Activated naive CD4-positive, alpha-beta T cell treated with anti-CD3 and anti-CD28 coated beads, Interleukin-2, amount 50 U/mL, for 16 hours (primary cell): ENCODE data around the gene PLCG1.

Experiments used
- DNase-seq: peaks from one replicate; pipeline ENCODE4 v3.0.0-alpha.2; 2020

PLCG1 gene

GRCh38 chr20:41143354-41143753 is 6.0 kb downstream of the PLCG1 start:
- DNase-seq: no peak

- DNase-seq: no peak
Observed at GRCh38 chr20:41145317-41145716, 8.0 kb downstream of the PLCG1 start.

DNA sequence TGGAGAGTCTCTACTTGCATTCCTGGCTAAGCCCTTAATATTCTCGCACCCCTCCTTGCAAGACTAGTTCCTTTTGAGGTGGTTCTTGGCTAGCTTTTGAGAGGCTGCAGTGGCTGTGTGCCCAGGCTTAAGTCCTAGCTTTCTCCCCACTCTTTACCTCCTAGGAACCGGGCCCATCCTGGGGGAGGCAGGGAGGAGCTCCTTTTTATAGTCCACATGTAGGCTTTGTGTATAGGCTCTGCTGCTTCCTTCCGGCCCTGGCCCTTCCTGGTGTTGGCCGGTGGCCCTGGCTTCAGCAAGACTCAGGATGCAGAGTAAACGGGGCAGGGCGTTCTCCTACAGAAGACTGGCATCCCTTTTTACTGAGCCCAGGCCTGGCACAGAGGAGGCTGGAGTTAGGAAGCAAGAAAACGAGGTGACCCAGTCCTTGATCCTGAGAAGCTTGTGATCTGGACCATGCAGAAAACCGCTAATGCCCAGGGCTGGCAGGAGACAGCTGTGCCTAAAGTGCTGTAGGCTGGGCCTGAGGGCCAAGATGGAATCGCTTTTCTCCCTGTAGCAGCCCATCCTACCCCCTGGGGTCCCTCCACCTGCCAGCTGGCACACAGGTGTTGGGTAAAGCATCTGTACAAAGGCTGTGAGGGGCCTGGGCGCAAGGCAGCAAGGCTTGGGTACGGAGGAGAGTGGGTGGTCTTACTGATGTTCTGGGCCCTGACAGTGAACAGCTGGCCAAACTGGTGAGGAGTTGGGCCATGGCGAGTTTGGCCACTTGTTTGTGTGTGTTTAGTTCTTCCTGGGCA is 8.7 kb downstream of the PLCG1 start:
- DNase-seq: no peak

- no peak for DNase-seq
Observed at GRCh38 chr20:41147767-41148191, 10.4 kb downstream of the PLCG1 start.

DNA sequence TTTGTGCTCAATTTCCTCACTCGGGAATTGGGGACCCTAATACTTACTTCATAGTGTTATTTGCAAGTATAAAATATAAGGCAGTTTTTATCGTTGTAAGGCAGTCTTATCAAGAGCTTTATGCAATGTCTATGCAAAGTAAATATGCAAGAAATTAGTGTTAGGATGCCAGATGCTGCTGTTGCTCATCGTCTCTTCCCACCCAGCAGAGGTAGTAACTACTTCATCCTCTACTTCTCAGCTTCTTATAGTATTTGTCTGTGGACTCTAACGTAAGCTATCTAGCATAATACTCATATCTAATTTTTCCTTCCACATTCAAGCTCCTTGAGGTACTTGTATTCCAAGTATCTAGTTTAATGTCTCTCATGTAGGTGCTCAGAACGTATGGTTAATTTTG is 11.6 kb downstream of the PLCG1 start:
- no peak for DNase-seq

DNA sequence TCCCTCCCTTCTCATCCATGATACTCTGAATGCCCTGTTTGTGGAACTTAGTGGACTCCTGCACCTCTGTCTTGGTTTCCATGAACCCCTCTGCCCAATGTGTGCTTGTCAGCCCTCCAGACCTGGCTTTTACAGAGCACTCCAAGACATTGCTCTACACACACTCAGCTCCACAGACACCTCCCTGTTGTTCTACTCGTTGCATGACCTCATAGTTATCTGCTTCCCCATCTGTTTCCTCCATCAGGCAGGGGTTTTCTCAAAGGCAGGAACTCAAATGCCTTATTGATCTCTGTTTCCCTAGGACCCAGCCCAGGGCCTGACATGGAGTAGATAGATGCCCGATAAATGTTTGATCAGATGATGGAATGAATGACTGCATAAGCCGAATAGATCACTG is 13.3 kb downstream of the PLCG1 start:
- DNase-seq: no peak

DNA sequence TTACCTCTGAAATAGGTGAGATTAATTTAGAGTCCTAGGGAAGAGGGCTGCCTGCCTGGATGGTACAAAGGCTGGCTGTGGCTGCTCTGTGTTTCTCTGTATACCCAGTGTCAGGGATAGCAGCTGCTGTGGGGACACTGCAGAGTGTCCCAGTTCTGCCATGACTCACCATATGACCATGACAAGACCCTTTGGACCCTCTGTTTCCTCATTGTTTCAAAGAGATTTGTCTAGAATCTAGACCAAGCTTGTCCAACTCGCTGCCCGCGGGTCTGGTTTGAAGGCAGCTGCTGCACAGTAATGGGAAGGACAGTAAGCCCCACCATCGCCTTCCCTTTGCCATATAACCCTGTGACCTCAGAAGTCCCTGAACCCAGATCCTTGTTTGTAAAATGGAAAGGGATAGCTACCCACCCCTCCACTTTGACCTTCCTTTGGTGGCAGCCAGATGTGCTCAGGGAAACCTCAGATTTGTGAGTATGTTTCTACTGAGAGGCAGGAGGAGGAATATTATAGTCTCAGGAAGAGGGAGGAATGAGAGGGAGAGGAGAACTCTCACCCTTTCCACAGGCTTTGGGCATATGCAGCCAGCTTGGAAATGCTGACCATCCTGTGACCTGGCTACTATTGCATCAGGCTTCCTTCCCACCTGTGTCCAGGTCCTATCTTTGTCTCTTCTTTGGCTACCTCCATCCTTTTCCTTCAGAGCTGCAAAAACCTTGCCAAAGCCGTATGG is 14.0 kb downstream of the PLCG1 start:
- no peak for DNase-seq

DNA sequence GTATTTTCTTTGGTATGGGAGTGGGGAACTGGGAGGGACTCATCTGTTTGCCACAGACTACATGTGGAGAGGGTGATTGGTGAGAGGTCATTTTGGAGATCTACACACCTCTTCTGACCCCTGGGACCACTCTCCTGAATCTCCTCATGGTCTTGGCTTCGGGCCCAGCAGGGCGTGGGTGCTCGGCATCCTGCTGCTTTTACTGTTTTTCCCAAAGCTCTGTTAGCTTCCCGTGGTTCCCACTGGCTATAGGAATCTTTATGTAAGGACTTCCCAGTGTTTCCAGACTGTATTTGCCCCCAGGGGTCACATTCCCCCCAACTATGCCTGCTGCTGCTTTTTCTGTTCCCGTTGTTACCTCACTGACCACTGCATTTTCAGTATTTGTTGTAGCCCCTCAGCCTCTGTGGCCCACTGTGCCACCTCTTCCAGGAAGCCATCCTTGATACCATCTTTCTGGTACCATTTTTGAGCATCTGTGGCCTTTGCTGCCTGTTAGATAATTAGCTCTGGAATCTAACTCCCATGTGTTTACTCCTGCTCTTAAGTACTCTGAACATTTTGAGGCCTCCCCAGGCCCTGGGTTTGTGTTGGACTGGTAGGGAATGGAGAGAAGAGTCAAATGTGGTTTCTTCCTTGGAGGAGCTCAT is 14.9 kb downstream of the PLCG1 start:
- DNase-seq: no peak

GRCh38 chr20:41154436-41155176 is 17.3 kb downstream of the PLCG1 start:
- no peak for DNase-seq

- no peak for DNase-seq
Observed at GRCh38 chr20:41155261-41155660, 17.9 kb downstream of the PLCG1 start.

DNA sequence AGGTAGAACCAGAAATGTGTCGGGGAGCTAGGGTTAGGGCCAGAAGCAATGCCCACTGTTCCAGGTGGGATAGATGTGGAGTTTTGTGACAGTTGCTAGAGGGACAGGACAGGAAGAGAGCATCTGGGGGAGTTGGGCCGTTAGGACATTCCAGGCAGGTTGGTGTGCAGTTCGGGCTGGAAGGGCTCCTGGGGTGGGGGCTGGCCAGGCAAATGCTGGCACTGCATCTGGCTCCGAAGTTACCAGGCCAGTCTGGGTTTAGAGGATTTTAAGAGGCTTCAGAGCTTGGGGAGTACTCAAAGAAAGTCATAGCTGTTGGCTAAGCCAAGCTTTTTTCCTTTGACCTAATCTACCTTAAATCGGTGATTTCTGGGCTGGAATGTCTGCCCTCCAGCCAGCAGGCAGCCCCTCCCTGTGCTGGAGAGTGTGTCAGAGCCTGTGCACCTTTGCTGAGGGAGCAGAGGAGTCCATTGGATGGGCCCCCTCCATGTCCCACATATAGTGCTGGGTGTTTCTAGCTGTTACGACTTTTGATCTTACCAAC is 20.8 kb downstream of the PLCG1 start:
- DNase-seq: no peak

- DNase-seq: no peak
Observed at GRCh38 chr20:41159547-41159946, 22.2 kb downstream of the PLCG1 start.

DNA sequence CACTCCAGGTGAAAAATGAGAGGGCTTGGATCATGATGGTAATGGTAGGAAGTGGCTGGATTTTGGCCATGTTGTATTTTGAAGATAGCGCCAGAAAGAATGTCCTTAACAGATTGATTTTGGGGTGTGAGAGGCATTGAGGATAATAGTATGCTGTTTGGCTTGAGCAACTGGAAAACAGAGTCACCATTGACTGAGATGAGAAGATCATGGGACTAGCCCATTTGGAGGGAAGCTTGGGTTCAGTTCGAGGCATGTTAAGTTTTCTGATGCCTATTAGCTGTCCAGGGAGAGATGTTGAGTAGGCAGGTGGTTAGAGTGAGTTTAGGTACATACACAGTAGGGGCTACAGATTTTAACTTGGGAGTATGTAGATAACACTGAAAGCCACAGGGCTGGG is 23.3 kb downstream of the PLCG1 start:
- DNase-seq: no peak

GRCh38 chr20:41161886-41162285 is 24.5 kb downstream of the PLCG1 start:
- no peak for DNase-seq

DNA sequence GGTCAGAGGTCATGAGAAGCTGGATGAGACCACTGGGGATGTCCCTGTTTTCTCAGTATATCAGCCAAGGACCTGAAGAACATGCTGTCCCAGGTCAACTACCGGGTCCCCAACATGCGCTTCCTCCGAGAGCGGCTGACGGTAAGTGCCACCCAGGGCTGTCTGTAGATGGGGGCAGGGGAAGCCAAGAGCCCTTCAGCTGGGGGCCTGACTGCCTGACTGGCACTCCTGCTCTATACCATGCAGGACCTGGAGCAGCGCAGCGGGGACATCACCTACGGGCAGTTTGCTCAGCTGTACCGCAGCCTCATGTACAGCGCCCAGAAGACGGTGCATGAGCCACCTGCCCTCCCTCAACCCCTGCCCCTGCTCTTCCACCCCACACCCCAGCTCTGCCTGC is 25.1 kb downstream of the PLCG1 start:
- no peak for DNase-seq

- DNase-seq: no peak
Observed at GRCh38 chr20:41163821-41164220, 26.5 kb downstream of the PLCG1 start.

DNA sequence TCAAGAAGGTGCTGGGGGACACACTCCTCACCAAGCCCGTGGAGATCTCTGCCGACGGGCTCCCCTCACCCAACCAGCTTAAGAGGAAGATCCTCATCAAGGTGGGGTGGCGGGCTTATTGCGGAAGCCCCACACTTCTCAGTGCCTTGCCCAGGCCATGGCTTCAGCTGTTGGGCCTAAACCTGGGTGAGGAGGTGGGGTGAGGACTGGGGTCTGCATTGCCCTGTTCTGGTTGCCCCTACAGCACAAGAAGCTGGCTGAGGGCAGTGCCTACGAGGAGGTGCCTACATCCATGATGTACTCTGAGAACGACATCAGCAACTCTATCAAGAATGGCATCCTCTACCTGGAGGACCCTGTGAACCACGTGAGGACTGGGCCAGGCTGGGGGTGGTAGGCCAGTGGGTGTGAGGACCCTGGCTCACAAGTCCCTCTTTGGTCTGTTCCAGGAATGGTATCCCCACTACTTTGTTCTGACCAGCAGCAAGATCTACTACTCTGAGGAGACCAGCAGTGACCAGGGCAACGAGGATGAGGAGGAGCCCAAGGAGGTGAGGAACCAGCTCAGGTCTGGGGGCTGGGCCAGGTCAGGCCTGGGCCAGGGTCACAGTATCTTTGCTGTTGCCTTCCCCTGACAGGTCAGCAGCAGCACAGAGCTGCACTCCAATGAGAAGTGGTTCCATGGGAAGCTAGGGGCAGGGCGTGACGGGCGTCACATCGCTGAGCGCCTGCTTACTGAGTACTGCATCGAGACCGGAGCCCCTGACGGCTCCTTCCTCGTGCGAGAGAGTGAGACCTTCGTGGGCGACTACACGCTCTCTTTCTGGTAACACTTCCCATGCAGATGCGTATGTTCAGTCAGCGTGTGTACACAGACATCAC is 27.9 kb downstream of the PLCG1 start:
- DNase-seq: no peak

DNA sequence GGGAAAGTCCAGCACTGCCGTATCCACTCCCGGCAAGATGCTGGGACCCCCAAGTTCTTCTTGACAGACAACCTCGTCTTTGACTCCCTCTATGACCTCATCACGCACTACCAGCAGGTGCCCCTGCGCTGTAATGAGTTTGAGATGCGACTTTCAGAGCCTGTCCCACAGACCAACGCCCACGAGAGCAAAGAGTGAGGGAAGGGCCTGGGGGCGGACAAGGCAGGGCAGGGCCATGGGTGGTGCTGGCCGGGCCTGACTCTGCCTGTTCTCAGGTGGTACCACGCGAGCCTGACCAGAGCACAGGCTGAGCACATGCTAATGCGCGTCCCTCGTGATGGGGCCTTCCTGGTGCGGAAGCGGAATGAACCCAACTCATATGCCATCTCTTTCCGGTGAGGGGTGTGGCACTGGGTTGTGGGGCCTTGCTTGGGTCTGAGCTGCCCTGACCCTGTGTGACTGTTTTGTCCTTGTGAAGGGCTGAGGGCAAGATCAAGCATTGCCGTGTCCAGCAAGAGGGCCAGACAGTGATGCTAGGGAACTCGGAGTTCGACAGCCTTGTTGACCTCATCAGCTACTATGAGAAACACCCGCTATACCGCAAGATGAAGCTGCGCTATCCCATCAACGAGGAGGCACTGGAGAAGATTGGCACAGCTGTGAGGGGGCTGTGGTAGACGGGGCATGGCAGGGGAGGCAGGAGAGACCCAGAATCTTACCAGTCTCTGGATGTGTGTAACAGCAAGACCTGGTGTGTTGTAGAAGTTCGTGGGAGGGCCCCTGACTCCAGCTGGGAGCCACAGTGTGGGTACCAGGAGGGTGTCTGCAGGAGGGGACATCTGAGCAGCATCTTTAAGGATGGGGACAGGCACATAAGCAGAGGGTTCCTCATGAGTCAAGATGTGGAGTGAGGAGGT is 29.1 kb downstream of the PLCG1 start:
- DNase-seq: no peak

- no peak for DNase-seq
Observed at GRCh38 chr20:41167118-41167470, 29.8 kb downstream of the PLCG1 start.

- no peak for DNase-seq
Observed at GRCh38 chr20:41167481-41168253, 30.3 kb downstream of the PLCG1 start.
